ENCODE results near the gene NUP88.
"Not testable (repeated sequence)": the region's sequence is repeated elsewhere in the genome, so short reads cannot be mapped to it uniquely, and the experiment has no call there.

NUP88 gene

DNA sequence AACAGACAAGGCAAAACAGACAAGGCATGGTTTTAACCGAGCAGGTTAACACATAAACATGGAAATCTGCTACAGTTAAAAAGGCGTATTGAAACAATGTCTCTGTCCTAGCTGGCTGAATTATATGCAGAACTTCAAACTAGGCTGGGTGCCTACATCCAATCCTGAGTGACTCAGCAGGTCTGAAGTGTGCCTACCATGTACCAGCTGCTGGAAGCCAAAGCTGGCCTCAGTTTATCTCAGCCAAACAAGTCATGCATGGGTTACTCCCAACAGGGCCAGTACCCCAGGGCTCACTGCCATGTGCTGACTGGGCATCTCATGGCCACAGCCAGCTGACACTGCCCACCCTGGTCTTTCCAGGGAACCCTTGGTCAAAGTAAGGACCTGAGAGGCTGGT lies 15.5 kb upstream of the NUP88 start:
- DNase-seq (ENCODE audit: insufficient read length) (no peak), FAIRE-seq (no peak)
- TF ChIP-seq TAF1 (IDR thresholded peaks at IDR 0.05; ENCODE audit: borderline replicate concordance, low read depth, low read length) (no peak), POLR2AphosphoS5 (IDR thresholded peaks at IDR 0.05; ENCODE audit: low read depth, low read length) (no peak), POLR2A (IDR thresholded peaks at IDR 0.05; ENCODE audit: low read depth, low read length) (no peak)

DNA sequence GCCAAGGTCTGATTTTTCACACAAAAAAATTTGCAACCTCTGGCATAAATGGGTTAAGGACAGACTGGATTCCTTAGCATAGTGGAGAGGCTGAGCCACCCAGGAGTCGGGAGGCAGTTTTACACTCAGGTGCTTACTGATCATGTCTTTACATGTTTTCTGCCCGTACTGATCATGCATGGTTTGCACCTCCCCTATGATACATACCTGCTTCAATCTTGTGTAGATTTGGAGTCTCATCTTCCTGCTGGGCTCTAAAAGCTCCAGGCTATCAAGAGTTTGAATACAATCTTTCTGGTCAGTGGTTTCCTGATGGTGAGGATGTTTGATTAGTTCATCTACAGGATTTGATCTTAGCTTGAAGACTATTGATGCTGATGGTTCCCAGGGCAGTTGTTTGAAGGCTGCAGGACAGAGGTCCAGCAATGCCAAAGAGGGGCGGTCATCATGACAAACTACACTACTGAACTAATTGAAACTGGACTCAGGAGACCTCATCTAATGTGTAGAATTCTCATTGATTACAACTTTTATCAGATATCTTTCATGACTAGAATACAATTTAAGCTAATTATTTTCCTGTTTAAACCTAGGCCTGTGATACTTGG lies 12.6 kb upstream of the NUP88 start:
- FAIRE-seq (no peak), DNase-seq (ENCODE audit: insufficient read length) (no peak)
- TF ChIP-seq TAF1 (IDR thresholded peaks at IDR 0.05; ENCODE audit: borderline replicate concordance, low read depth, low read length), result no peak
- TF ChIP-seq POLR2AphosphoS5 (IDR thresholded peaks at IDR 0.05; ENCODE audit: low read depth, low read length), result peak; percentile 66; the same call in 1 of the 2 replicates
- TF ChIP-seq POLR2A (IDR thresholded peaks at IDR 0.05; ENCODE audit: low read depth, low read length), result peak; percentile 51; the same call in 1 of the 2 replicates

DNA sequence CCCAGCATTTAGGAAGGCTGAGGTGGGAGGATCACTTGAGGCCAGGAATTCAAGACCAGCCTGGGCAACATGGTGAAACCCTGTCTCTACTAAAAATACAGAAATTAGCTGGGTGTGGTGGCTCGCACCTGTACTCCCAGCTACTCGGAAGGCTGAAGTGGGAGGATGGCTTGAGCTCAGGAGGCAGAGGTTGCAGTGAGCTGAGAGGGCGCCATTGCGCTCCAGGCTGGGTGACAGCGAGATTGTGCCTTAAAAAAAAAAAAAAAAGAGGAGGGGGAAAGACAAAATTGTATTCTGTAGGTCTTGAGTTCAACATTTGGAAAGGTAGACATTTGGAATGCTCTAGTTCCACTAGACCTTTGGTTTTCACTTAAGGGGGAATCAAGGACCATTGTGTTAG lies 11.8 kb upstream of the NUP88 start:
- not testable (repeated sequence) for FAIRE-seq; DNase-seq (ENCODE audit: insufficient read length)

GRCh38 chr17:5430413-5430999 lies 11.0 kb upstream of the NUP88 start:
- no peak for TF ChIP-seq POLR2A (IDR thresholded peaks at IDR 0.05; ENCODE audit: low read depth, low read length)
- no peak for TF ChIP-seq POLR2AphosphoS5 (IDR thresholded peaks at IDR 0.05; ENCODE audit: low read depth, low read length)
- TF ChIP-seq TAF1 (IDR thresholded peaks at IDR 0.05; ENCODE audit: borderline replicate concordance, low read depth, low read length), result no peak
- no peak for FAIRE-seq
- DNase-seq (ENCODE audit: insufficient read length), result no peak

- TF ChIP-seq POLR2AphosphoS5 (IDR thresholded peaks at IDR 0.05; ENCODE audit: low read depth, low read length) (no peak), TAF1 (IDR thresholded peaks at IDR 0.05; ENCODE audit: borderline replicate concordance, low read depth, low read length) (no peak), POLR2A (IDR thresholded peaks at IDR 0.05; ENCODE audit: low read depth, low read length) (no peak)
- DNase-seq (ENCODE audit: insufficient read length) (no peak), FAIRE-seq (no peak)
Observed at GRCh38 chr17:5429191-5429887, 9.9 kb upstream of the NUP88 start.

GRCh38 chr17:5425826-5426225 lies 6.4 kb upstream of the NUP88 start:
- DNase-seq (ENCODE audit: insufficient read length), result no peak
- no peak for FAIRE-seq
- TF ChIP-seq POLR2A (IDR thresholded peaks at IDR 0.05; ENCODE audit: low read depth, low read length) (no peak), TAF1 (IDR thresholded peaks at IDR 0.05; ENCODE audit: borderline replicate concordance, low read depth, low read length) (no peak), POLR2AphosphoS5 (IDR thresholded peaks at IDR 0.05; ENCODE audit: low read depth, low read length) (no peak)

DNA sequence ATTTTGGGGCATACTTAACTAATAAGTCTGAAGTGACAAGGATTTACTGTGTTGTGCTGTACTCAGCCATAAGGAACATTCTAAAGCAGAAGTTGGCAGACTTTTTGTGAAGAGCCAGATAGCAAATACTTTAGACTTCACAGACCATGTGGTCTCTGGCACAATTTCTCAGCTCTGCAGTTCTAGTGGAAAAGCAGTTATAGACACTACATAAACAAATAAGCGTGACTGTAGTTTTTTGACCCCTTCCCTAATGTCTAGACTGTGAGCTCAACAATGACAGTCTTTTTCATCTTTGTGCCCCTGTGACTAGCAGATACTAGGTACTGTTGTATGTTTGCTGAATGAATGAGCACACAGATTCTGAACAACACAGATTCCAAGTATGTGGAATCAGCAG lies 5.4 kb upstream of the NUP88 start:
- DNase-seq (ENCODE audit: insufficient read length), result no peak
- FAIRE-seq, result no peak
- no peak for TF ChIP-seq TAF1 (IDR thresholded peaks at IDR 0.05; ENCODE audit: borderline replicate concordance, low read depth, low read length)
- TF ChIP-seq POLR2AphosphoS5 (IDR thresholded peaks at IDR 0.05; ENCODE audit: low read depth, low read length), result no peak
- TF ChIP-seq POLR2A (IDR thresholded peaks at IDR 0.05; ENCODE audit: low read depth, low read length), result no peak

- FAIRE-seq (no peak), DNase-seq (ENCODE audit: insufficient read length) (no peak)
- TF ChIP-seq POLR2A (IDR thresholded peaks at IDR 0.05; ENCODE audit: low read depth, low read length) (no peak), TAF1 (IDR thresholded peaks at IDR 0.05; ENCODE audit: borderline replicate concordance, low read depth, low read length) (no peak), POLR2AphosphoS5 (IDR thresholded peaks at IDR 0.05; ENCODE audit: low read depth, low read length) (no peak)
Observed at GRCh38 chr17:5422505-5422904, 3.0 kb upstream of the NUP88 start.

DNA sequence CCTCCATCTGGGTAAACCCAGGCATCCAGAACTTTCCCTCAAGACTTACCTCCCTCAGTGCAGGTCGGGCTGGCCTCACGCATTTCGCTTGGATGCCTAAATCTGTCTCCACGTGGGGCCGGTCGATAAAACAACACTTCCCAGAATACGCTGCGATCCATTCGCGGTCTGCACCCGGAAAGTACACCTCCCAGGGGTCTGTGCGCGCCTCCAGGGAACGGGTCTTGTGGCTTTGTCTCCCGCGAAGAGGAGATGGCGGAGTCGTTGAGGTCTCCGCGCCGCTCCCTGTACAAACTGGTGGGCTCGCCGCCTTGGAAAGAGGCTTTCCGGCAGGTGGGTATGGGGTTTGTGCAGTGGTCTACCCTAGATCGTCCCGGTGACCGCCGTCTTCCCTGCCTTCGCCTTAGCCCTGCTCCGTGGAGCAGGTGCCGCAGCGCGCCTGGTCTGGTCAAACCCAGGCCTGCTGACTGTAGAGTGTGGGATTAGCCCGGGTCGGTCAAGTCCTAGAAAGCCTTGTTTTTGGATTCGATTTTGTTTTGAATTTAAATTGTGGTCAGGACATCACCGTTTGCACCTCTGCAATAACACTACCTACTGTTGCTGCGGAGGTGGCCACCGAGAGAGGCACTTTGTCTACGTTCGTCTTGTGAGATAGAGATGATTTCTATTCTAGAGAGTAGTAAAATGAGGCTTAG lies 644 bp upstream of the NUP88 start, which contains the start of gene RPAIN:
TSS of gene RPAIN (plus strand) at position 224 of the 695 bp plus-strand sequence. CDS start at position 253, 29 bp downstream.
- FAIRE-seq (no peak), DNase-seq (ENCODE audit: insufficient read length) (peak; percentile 70)
- TF ChIP-seq POLR2AphosphoS5 (IDR thresholded peaks at IDR 0.05; ENCODE audit: low read depth, low read length), result peak; percentile 84
- peak; percentile 60 for TF ChIP-seq TAF1 (IDR thresholded peaks at IDR 0.05; ENCODE audit: borderline replicate concordance, low read depth, low read length)
- TF ChIP-seq POLR2A (IDR thresholded peaks at IDR 0.05; ENCODE audit: low read depth, low read length), result peak; percentile 93

- peak; percentile 47 for DNase-seq (ENCODE audit: insufficient read length)
- peak; percentile 37; the same call in 1 of the 2 replicates for TF ChIP-seq POLR2AphosphoS5 (IDR thresholded peaks at IDR 0.05; ENCODE audit: low read depth, low read length)
- TF ChIP-seq POLR2A (IDR thresholded peaks at IDR 0.05; ENCODE audit: low read depth, low read length), result no peak
- peak; percentile 86 for FAIRE-seq
Observed at GRCh38 chr17:5418858-5419355, 555 bp downstream of the NUP88 start.

- TF ChIP-seq POLR2A (IDR thresholded peaks at IDR 0.05; ENCODE audit: low read depth, low read length) (no peak), TAF1 (IDR thresholded peaks at IDR 0.05; ENCODE audit: borderline replicate concordance, low read depth, low read length) (no peak), POLR2AphosphoS5 (IDR thresholded peaks at IDR 0.05; ENCODE audit: low read depth, low read length) (no peak)
- DNase-seq (ENCODE audit: insufficient read length) (no peak), FAIRE-seq (no peak)
Observed at GRCh38 chr17:5416901-5417300, 2.6 kb downstream of the NUP88 start.

Measured in GM12892 (cell line).